Cardiac muscle cell (in vitro differentiated cells and primary cell): Measurements from ENCODE around the gene DNAH11. TPM values are rescaled to one million over a fixed set of nuclear protein-coding genes. Genes with fewer than 3 reads are reported as not detected.

Experiments used
- DNase-seq, 2 donors: peaks; one replicate each; pipeline versions ENCODE4 v3.0.0 to v3.0.0-alpha.2; 2010 to 2017; ENCODE audit warnings: low read depth in 1 of 2, low spot score in 1 of 2
- H3K27ac ChIP-seq: fragments of 200-600 bp; sonication (generic); 2 replicates; pipeline ENCODE4 v1.5.1; 2016
- H3K27me3 ChIP-seq: fragments of 200-600 bp; sonication (generic); 2 replicates; pipeline ENCODE4 v1.6.0; 2016; ENCODE audit warnings: control low read depth
- H3K36me3 ChIP-seq: fragments of 200-600 bp; sonication (generic); 2 replicates; pipeline ENCODE4 v1.5.1; 2016; ENCODE audit warnings: control low read depth
- H3K4me1 ChIP-seq: fragments of 200-600 bp; sonication (generic); 2 replicates; pipeline ENCODE4 v1.8.1; 2017; ENCODE audit warnings: low read depth, mild to moderate bottlenecking, mixed run types
- H3K4me3 ChIP-seq: fragments of 200-600 bp; sonication (generic); 2 replicates; pipeline ENCODE4 v1.5.1; 2016; ENCODE audit warnings: mild to moderate bottlenecking
- H3K9me3 ChIP-seq: fragments of 200-600 bp; sonication (generic); 2 replicates; pipeline ENCODE4 v1.5.1; 2017; ENCODE audit warnings: low read depth, mild to moderate bottlenecking, control low read depth
- polyA plus RNA-seq: library from polyadenylated mRNA; unstranded; fragments of >200 nt; fragmentation: Nextera tagmentation; extraction: Ambion mirVana; gene quantifications from 2 replicates; pipeline ENCODE4 v1.2.1, GENCODE V29; 2016
- total RNA-seq: library from RNA; depleted of rRNA; stranded (reverse); fragments of >200 nt; gene quantifications from 2 replicates; pipeline ENCODE4 v1.2.3, GENCODE V29; 2016
- TF ChIP-seq, protein P1 (sequence below): IDR thresholded peaks from 2 replicates; pipeline ENCODE4 v1.5.1; 2012; ENCODE audit warnings: low read depth, mild to moderate bottlenecking, low read length

The DNAH11 gene
- total and polyA plus RNA-seq, 2 experiments from 2014 or later = 0.60 to 1.9 TPM

DNA sequence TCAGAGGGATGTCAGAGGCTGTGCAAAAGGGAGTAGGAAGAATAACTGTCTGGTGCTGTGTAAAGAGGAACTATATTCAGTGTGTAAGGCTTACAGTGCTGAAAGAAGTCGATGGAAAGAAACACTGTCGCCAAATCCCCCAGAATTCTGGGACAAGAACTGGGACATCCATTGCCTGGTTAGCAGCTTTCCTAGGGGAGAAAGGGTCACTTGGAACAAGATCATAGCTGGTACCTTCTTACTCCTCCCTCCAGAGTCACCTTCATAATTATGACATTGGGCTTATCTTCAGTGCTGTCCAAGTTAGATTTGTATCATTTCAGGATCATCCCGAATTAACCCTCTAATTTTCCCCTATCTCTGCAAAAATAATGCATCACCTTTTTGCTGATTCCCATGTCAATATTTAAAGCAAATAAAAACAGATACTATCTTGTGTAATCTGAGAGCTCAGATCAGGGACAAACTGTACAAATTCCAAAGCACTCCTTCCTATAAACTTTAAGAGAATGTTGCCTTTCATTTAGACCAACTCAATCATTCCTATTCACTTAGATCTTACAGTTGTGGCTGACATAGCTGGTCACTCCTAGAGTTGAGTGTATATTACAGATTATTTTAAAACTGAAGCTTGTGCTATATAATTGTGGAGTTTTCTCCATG, 96.5 kb downstream of the DNAH11 start:
- TF ChIP-seq, protein P1, sequence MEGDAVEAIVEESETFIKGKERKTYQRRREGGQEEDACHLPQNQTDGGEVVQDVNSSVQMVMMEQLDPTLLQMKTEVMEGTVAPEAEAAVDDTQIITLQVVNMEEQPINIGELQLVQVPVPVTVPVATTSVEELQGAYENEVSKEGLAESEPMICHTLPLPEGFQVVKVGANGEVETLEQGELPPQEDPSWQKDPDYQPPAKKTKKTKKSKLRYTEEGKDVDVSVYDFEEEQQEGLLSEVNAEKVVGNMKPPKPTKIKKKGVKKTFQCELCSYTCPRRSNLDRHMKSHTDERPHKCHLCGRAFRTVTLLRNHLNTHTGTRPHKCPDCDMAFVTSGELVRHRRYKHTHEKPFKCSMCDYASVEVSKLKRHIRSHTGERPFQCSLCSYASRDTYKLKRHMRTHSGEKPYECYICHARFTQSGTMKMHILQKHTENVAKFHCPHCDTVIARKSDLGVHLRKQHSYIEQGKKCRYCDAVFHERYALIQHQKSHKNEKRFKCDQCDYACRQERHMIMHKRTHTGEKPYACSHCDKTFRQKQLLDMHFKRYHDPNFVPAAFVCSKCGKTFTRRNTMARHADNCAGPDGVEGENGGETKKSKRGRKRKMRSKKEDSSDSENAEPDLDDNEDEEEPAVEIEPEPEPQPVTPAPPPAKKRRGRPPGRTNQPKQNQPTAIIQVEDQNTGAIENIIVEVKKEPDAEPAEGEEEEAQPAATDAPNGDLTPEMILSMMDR = no peak
- Histone ChIP-seq H3K27ac (no peak overlapping the region), H3K36me3 (no peaks in the 10 kb centered on the region), H3K4me3 (no peak overlapping the region), H3K9me3 (no peaks in the 10 kb centered on the region), H3K4me1 (peaks cover 10% of the 10 kb centered on the region), H3K27me3 (no peaks in the 10 kb centered on the region)
- no peak for DNase-seq

GRCh38 chr7:21640105-21640504, 97.3 kb downstream of the DNAH11 start:
- no peaks in the 10 kb centered on the region for H3K9me3 ChIP-seq
- H3K27ac ChIP-seq = no peak overlapping the region
- no peak for DNase-seq
- H3K36me3 ChIP-seq = no peaks in the 10 kb centered on the region
- no peaks in the 10 kb centered on the region for H3K27me3 ChIP-seq
- peaks cover 10% of the 10 kb centered on the region for H3K4me1 ChIP-seq
- TF ChIP-seq, protein P1 = no peak
- H3K4me3 ChIP-seq = no peak overlapping the region

DNA sequence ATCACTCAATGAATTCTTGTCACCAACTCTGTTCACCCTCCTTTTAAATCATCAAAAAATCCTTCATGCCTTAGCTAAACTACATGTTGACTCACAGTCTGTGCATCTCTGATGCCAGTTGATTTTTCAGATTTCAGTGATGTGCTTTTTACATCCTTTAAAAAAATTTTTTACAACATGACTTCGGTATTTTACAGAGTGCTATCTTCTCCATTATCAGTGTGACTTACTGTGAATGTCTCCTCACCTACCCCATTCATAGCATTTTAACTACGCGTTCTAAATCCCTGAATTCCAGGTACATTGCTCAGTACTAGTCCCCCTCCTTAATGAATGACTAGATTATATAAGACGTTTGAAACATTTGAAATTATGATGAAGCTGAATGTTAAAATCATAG, 98.7 kb downstream of the DNAH11 start:
- no peak overlapping the region for H3K4me3 ChIP-seq
- no peaks in the 10 kb centered on the region for H3K9me3 ChIP-seq
- no peak for DNase-seq
- TF ChIP-seq, protein P1 = no peak
- H3K36me3 ChIP-seq = no peaks in the 10 kb centered on the region
- no peak overlapping the region for H3K27ac ChIP-seq
- H3K4me1 ChIP-seq = peaks cover 10% of the 10 kb centered on the region
- H3K27me3 ChIP-seq = no peaks in the 10 kb centered on the region

DNA sequence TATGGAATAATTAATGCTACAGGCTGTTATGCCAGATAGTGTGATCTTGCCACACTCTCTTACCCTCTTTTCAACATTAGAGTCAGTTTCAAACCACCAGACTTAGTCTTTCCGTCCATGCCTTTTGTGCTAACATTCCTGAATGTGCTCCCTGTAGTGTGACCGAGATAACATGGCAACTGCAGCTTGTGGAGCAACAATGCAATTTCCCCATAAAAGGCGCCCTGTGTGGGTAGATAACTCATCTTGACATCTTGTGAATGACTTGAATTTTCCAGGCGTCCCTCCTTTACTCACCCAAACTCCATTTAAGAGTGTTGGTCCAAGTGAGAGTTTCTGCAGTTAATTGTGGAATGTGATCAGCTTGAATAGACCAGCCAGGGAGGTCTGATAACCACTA, 99.6 kb downstream of the DNAH11 start:
- TF ChIP-seq, protein P1 = no peak
- Histone ChIP-seq H3K27me3 (no peaks in the 10 kb centered on the region), H3K9me3 (no peaks in the 10 kb centered on the region), H3K27ac (peak overlapping the region; percentile 28), H3K36me3 (no peaks in the 10 kb centered on the region), H3K4me1 (peaks cover 6% of the 10 kb centered on the region), H3K4me3 (no peak overlapping the region)
- DNase-seq = peak; percentile 14 to 19

DNA sequence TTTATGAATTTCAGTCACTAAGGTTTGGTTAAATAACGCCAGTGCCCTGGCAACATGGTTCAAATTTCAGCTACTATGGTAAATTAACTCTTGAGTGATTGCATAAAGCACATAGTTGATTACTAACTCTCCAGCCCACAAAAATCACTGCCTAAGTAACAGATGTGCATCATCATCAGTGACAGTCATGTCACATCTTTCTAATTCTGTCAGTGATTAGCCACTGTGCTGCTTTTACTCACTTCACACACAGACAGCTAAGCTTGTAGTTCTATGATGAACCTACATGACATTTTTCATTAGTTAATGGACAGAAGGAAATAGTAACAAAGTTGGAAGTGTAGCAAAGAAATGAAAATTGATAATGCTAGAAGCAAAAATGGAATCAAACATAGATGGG, 108.9 kb downstream of the DNAH11 start:
- no peaks in the 10 kb centered on the region for H3K27me3 ChIP-seq
- H3K36me3 ChIP-seq = no peaks in the 10 kb centered on the region
- no peaks in the 10 kb centered on the region for H3K9me3 ChIP-seq
- H3K27ac ChIP-seq = no peak overlapping the region
- H3K4me3 ChIP-seq = no peak overlapping the region
- TF ChIP-seq, protein P1 = no peak
- H3K4me1 ChIP-seq = no peaks in the 10 kb centered on the region
- no peak for DNase-seq
